Smooth muscle cell of bladder (primary cell): Measurements from ENCODE around the gene CA12. TPM values are rescaled to one million over a fixed set of nuclear protein-coding genes. Genes with fewer than 3 reads are reported as not detected.

ENCODE experiments used
- total RNA-seq: library from RNA; depleted of rRNA; stranded (reverse); fragments of >200 nt; gene quantifications from 2 replicates; pipeline ENCODE4 v1.2.3, GENCODE V29; 2014

The CA12 gene
- total RNA-seq: 42.1 and 108 TPM in 2 replicates

GRCh38 chr15:63381301-63382204 is at the start of gene CA12:
CA12 (minus strand) TSS chr15:63381846; CDS start chr15:63381720, 126 bp downstream.

GRCh38 chr15:63277038-63277892 is 104.4 kb downstream of the CA12 start, which contains the start of gene APH1B:
APH1B (plus strand) TSS chr15:63277605; CDS start chr15:63277624, 19 bp downstream.

Other genes with a start within 250 kb of the CA12 start
- 523 and 675 TPM in 2 replicates for gene RPS27L, start 224.4 kb downstream of the CA12 start, total RNA-seq
- 118 and 126 TPM in 2 replicates for gene RAB8B, start 192.2 kb downstream of the CA12 start, total RNA-seq
- 17.5 and 18.5 TPM in 2 replicates for gene APH1B, start 104.2 kb downstream of the CA12 start, total RNA-seq
- 30.2 and 32.4 TPM in 2 replicates for gene USP3, start 122.7 kb upstream of the CA12 start, total RNA-seq
- 0.57 and 1.4 TPM in 2 replicates for gene FBXL22, start 215.5 kb upstream of the CA12 start, total RNA-seq